GM23338 (cell line): Measurements from ENCODE around the gene C2orf92. TPM values are rescaled to one million over a fixed set of nuclear protein-coding genes. Genes with fewer than 3 reads are reported as not detected.

Source experiments
- ATAC-seq: fragments of 200-7000 bp; cut with Tn5 transposase; 3 replicates; pipeline ENCODE4 v1.9.1; 2020
- DNase-seq: peaks from one replicate; pipeline ENCODE4 v3.0.0-alpha.2; 2015; ENCODE audit warnings: low spot score
- H2AFZ ChIP-seq: fragments of 200-600 bp; sonication (generic); 2 replicates; pipeline ENCODE4 v1.8.0; 2016; ENCODE audit warnings: antibody characterized with exemption, mild to moderate bottlenecking, moderate library complexity
- H3F3A ChIP-seq: fragments of 200-600 bp; sonication (generic); replicated peaks from 2 replicates; pipeline ENCODE4 v1.8.0; 2017; ENCODE audit warnings: antibody characterized with exemption, mixed run types, low read depth
- H3K27ac ChIP-seq: fragments of 200-600 bp; sonication (generic); 2 replicates; pipeline ENCODE4 v1.6.1; 2016; ENCODE audit warnings: low read depth
- H3K27me3 ChIP-seq: fragments of 200-600 bp; sonication (generic); 2 replicates; pipeline ENCODE4 v1.8.0; 2016; ENCODE audit warnings: mild to moderate bottlenecking, mixed run types, moderate library complexity; ENCODE audit not compliant: insufficient read depth
- H3K36me3 ChIP-seq: fragments of 200-600 bp; sonication (generic); 2 replicates; pipeline ENCODE4 v1.8.0; 2016; ENCODE audit warnings: mild to moderate bottlenecking; ENCODE audit not compliant: insufficient read depth
- H3K4me1 ChIP-seq: fragments of 200-600 bp; sonication (generic); 2 replicates; pipeline ENCODE4 v1.8.0; 2016; ENCODE audit warnings: mild to moderate bottlenecking, moderate library complexity; ENCODE audit not compliant: insufficient read depth
- H3K4me2 ChIP-seq: fragments of 200-600 bp; sonication (generic); 2 replicates; pipeline ENCODE4 v1.7.1; 2017; ENCODE audit warnings: mixed run types
- H3K4me3 ChIP-seq: fragments of 200-600 bp; sonication (generic); 2 replicates; pipeline ENCODE4 v1.6.1; 2016; ENCODE audit warnings: mixed run types
- H3K79me2 ChIP-seq: fragments of 200-600 bp; sonication (generic); replicated peaks from 2 replicates; pipeline ENCODE4 v1.8.0; 2017; ENCODE audit warnings: mild to moderate bottlenecking; ENCODE audit not compliant: insufficient read depth
- H3K9me2 ChIP-seq: fragments of 200-600 bp; sonication (generic); 2 replicates; pipeline ENCODE4 v1.8.0; 2017; ENCODE audit not compliant: insufficient read depth
- H4K20me1 ChIP-seq: fragments of 200-600 bp; sonication (generic); replicated peaks from 2 replicates; pipeline ENCODE4 v1.8.0; 2017; ENCODE audit warnings: mild to moderate bottlenecking; ENCODE audit not compliant: insufficient read depth
- H3K27ac Mint-ChIP-seq: 2 replicates; pipeline ENCODE4 v1.8.0; 2020; ENCODE audit warnings: inconsistent platforms, mild to moderate bottlenecking, moderate library complexity, mixed read lengths
- H3K27me3 Mint-ChIP-seq: 3 replicates; pipeline ENCODE4 v1.8.0; 2022; ENCODE audit warnings: low read depth, mild to moderate bottlenecking, moderate library complexity, mixed read lengths, inconsistent platforms; ENCODE audit not compliant: insufficient read depth, poor library complexity
- H3K36me3 Mint-ChIP-seq: 3 replicates; pipeline ENCODE4 v1.8.0; 2021; ENCODE audit warnings: low read depth, mild to moderate bottlenecking, inconsistent platforms, moderate library complexity, mixed read lengths
- H3K4me1 Mint-ChIP-seq: 3 replicates; pipeline ENCODE4 v1.8.0; 2020; ENCODE audit warnings: mild to moderate bottlenecking, inconsistent platforms, mixed read lengths
- H3K4me3 Mint-ChIP-seq: 3 replicates; pipeline ENCODE4 v1.8.0; 2021; ENCODE audit warnings: moderate library complexity, mild to moderate bottlenecking, inconsistent platforms, mixed read lengths
- H3K9me3 Mint-ChIP-seq: 3 replicates; pipeline ENCODE4 v1.8.0; 2020; ENCODE audit warnings: moderate library complexity, mild to moderate bottlenecking, inconsistent platforms, mixed read lengths
- CREB1 ChIP-seq: fragments of 250-450 bp; sonication (Bioruptor Pico); IDR thresholded peaks from 2 replicates; pipeline ENCODE4 v1.5.0; 2020; ENCODE audit warnings: low read depth, mild to moderate bottlenecking, moderate library complexity
- CTCF ChIP-seq, 2 experiments: fragments of 200-600 bp in 1 of 2; sonication (generic) in 1 of 2; conservative IDR thresholded peaks; 2 replicates each; pipeline versions ENCODE4 v1.5.1 to v1.6.1; 2016 to 2017; ENCODE audit warnings: antibody characterized with exemption in 2 of 2, low read depth in 2 of 2, mild to moderate bottlenecking in 2 of 2, moderate library complexity in 1 of 2
- ETS1 ChIP-seq: IDR thresholded peaks from 2 replicates; pipeline ENCODE4 v1.6.1; 2016; ENCODE audit warnings: antibody characterized with exemption
- EZH2phosphoT487 ChIP-seq: fragments of 200-600 bp; sonication (generic); IDR thresholded peaks from one replicate; pipeline ENCODE4 v1.8.1; 2018; ENCODE audit warnings: antibody characterized with exemption; ENCODE audit not compliant: unreplicated experiment
- NANOG ChIP-seq: IDR thresholded peaks from 2 replicates; pipeline ENCODE4 v1.6.1; 2016; ENCODE audit warnings: antibody characterized with exemption, borderline replicate concordance
- POLR2AphosphoS5 ChIP-seq: IDR thresholded peaks from 2 replicates; pipeline ENCODE4 v1.6.1; 2016; ENCODE audit warnings: antibody characterized with exemption, low read depth
- REST ChIP-seq: IDR thresholded peaks from one replicate; pipeline ENCODE4 v1.6.1; 2018; ENCODE audit warnings: antibody characterized with exemption; ENCODE audit not compliant: unreplicated experiment
- STAT1 ChIP-seq: IDR thresholded peaks from one replicate; pipeline ENCODE4 v1.6.1; 2016; ENCODE audit warnings: antibody characterized with exemption; ENCODE audit not compliant: unreplicated experiment
- ZNF114 ChIP-seq: fragments of 250-450 bp; sonication (Bioruptor Pico); IDR thresholded peaks from 2 replicates; pipeline ENCODE4 v1.5.0; 2020; ENCODE audit warnings: mild to moderate bottlenecking, moderate library complexity
- ZNF462 ChIP-seq: fragments of 250-450 bp; sonication (Bioruptor Pico); IDR thresholded peaks from 2 replicates; pipeline ENCODE4 v1.5.0; 2020; ENCODE audit warnings: mild to moderate bottlenecking, moderate library complexity
- polyA plus RNA-seq: library from polyadenylated mRNA; unstranded; fragments of >200 nt; fragmentation: Nextera tagmentation; extraction: Ambion mirVana; gene quantifications from 2 replicates; pipeline ENCODE4 v1.2.1, GENCODE V29; 2016
- total RNA-seq: library from RNA; depleted of rRNA; stranded (reverse); fragments of >200 nt; shearing (Covaris generic); gene quantifications from 2 replicates; pipeline ENCODE4 v1.2.3, GENCODE V29; 2014

C2orf92 gene
- total and polyA plus RNA-seq, 2 experiments from 2014 or later, result 1.7 to 2.6 TPM

GRCh38 chr2:97659256-97660043 lies 10.1 kb upstream of the C2orf92 start:
- no peaks in the 10 kb centered on the region for H3K27me3 ChIP-seq
- H3K27me3 Mint-ChIP-seq, result peaks cover 6% of the 10 kb centered on the region
- ATAC-seq (no peak), DNase-seq (no peak)
- peaks cover 36% of the 10 kb centered on the region for H3K36me3 Mint-ChIP-seq
- H3K79me2 ChIP-seq, result peaks cover 22% of the 10 kb centered on the region
- H4K20me1 ChIP-seq, result peaks cover 10% of the 10 kb centered on the region; the same call in 1 of the 2 replicates
- no peak overlapping the region for H2AFZ ChIP-seq
- H3K27ac Mint-ChIP-seq, result no peak overlapping the region; the same call in 1 of the 2 replicates
- peaks cover 5% of the 10 kb centered on the region; the same call in 1 of the 3 replicates for H3K9me3 Mint-ChIP-seq
- no peaks in the 10 kb centered on the region for H3K36me3 ChIP-seq
- no peak overlapping the region for H3K4me3 Mint-ChIP-seq
- no peak overlapping the region for H3K27ac ChIP-seq
- H3F3A ChIP-seq, result peaks cover 3% of the 10 kb centered on the region; the same call in 1 of the 2 replicates
- H3K9me2 ChIP-seq, result no peaks in the 10 kb centered on the region
- TF ChIP-seq EZH2phosphoT487 (no peak), STAT1 (no peak), CREB1 (no peak), ZNF114 (no peak), POLR2AphosphoS5 (no peak), REST (no peak), CTCF (conservative IDR thresholded peaks at IDR 0.05; ENCODE audit: low read depth in 2 of 2) (no peak), NANOG (no peak), ETS1 (no peak), ZNF462 (no peak)
- peaks cover 11% of the 10 kb centered on the region for H3K4me1 ChIP-seq
- no peak overlapping the region for H3K4me2 ChIP-seq
- H3K4me1 Mint-ChIP-seq, result peaks cover 19% of the 10 kb centered on the region
- no peak overlapping the region for H3K4me3 ChIP-seq
